Neural cell (in vitro differentiated cells): ENCODE data around the gene SMIM14. TPM values are rescaled to one million over a fixed set of nuclear protein-coding genes. Genes with fewer than 3 reads are reported as not detected.

ENCODE experiments used
- H2AFZ ChIP-seq: fragments of 200-600, 300-800 bp; sonication (generic), shearing (Covaris generic); 2 replicates; pipeline ENCODE4 v1.6.0; 2014; ENCODE audit warnings: low read depth, mild to moderate bottlenecking, antibody characterized with exemption, low read length, moderate library complexity
- H3F3A ChIP-seq: fragments of 200-600 bp; shearing (Covaris generic); 2 replicates; pipeline ENCODE4 v1.6.1; 2016; ENCODE audit warnings: mild to moderate bottlenecking, moderate library complexity, mixed read lengths, antibody characterized with exemption, low read length; ENCODE audit not compliant: insufficient read depth, poor library complexity, severe bottlenecking
- H3K27ac ChIP-seq: fragments of 200-600, 300-800 bp; sonication (generic), shearing (Covaris generic); 2 replicates; pipeline ENCODE4 v1.5.1; 2014; ENCODE audit warnings: mild to moderate bottlenecking, low read length, moderate library complexity
- H3K27me3 ChIP-seq: fragments of 300-800, 200-600 bp; sonication (generic), shearing (Covaris generic); 2 replicates; pipeline ENCODE4 v1.6.0; 2014; ENCODE audit warnings: mild to moderate bottlenecking, low read depth, low read length, moderate library complexity; ENCODE audit not compliant: insufficient read depth
- H3K36me3 ChIP-seq: fragments of 300-800, 200-600 bp; sonication (generic), shearing (Covaris generic); 2 replicates; pipeline ENCODE4 v1.5.1; 2014; ENCODE audit warnings: mild to moderate bottlenecking, antibody characterized with exemption, low read length, moderate library complexity; ENCODE audit not compliant: insufficient read depth
- H3K4me2 ChIP-seq: fragments of 300-800, 200-600 bp; sonication (generic), shearing (Covaris generic); 2 replicates; pipeline ENCODE4 v1.6.0; 2014; ENCODE audit warnings: mild to moderate bottlenecking, low read length
- H3K4me3 ChIP-seq: fragments of 300-800, 200-600 bp; sonication (generic), shearing (Covaris generic); 2 replicates; pipeline ENCODE4 v1.5.1; 2014; ENCODE audit warnings: mild to moderate bottlenecking, low read length, moderate library complexity
- H3K79me2 ChIP-seq: fragments of 200-600 bp; shearing (Covaris generic); replicated peaks from 2 replicates; pipeline ENCODE4 v1.6.0; 2014; ENCODE audit warnings: mild to moderate bottlenecking, low read length, moderate library complexity; ENCODE audit not compliant: insufficient read depth
- H3K9ac ChIP-seq: fragments of 300-800, 200-600 bp; sonication (generic), shearing (Covaris generic); 2 replicates; pipeline ENCODE4 v1.6.1; 2016; ENCODE audit warnings: mild to moderate bottlenecking, low read length, mixed read lengths
- H3K9me2 ChIP-seq: fragments of 200-600 bp; shearing (Covaris generic); 2 replicates; pipeline ENCODE4 v1.6.1; 2016; ENCODE audit warnings: mild to moderate bottlenecking, low read length, mixed read lengths; ENCODE audit not compliant: insufficient read depth
- H3K9me3 ChIP-seq: fragments of 200-600, 300-800 bp; sonication (generic), shearing (Covaris generic); 2 replicates; pipeline ENCODE4 v1.6.1; 2016; ENCODE audit warnings: mild to moderate bottlenecking, mixed run types, low read length, moderate library complexity, mixed read lengths
- H4K20me1 ChIP-seq: fragments of 200-600 bp; shearing (Covaris generic); 2 replicates; pipeline ENCODE4 v1.6.1; 2016; ENCODE audit warnings: mild to moderate bottlenecking, mixed run types; ENCODE audit not compliant: insufficient read depth
- CTCF ChIP-seq: fragments of 450-650 bp; IDR thresholded peaks from 2 replicates; pipeline ENCODE4 v1.5.1; 2014; ENCODE audit warnings: antibody characterized with exemption, mild to moderate bottlenecking, moderate library complexity; ENCODE audit not compliant: poor library complexity, severe bottlenecking
- EP300 ChIP-seq: fragments of 450-650 bp; conservative IDR thresholded peaks from 2 replicates; pipeline ENCODE4 v1.6.1; 2014; ENCODE audit warnings: antibody characterized with exemption, mild to moderate bottlenecking, moderate library complexity; ENCODE audit not compliant: poor library complexity, severe bottlenecking
- EZH2 ChIP-seq: fragments of 200-600, 300-800 bp; shearing (Covaris generic), sonication (generic); IDR thresholded peaks from 2 replicates; pipeline ENCODE4 v1.6.1; 2014; ENCODE audit warnings: antibody characterized with exemption, low read length, borderline replicate concordance, mild to moderate bottlenecking; ENCODE audit not compliant: insufficient read depth, poor library complexity, severe bottlenecking
- MXI1 ChIP-seq: fragments of 450-650 bp; conservative IDR thresholded peaks from 2 replicates; pipeline ENCODE4 v1.6.1; 2014; ENCODE audit warnings: antibody characterized with exemption, mild to moderate bottlenecking; ENCODE audit not compliant: poor library complexity, severe bottlenecking
- POLR2AphosphoS5 ChIP-seq: IDR thresholded peaks from 2 replicates; pipeline ENCODE4 v1.6.1; 2012
- RAD21 ChIP-seq: fragments of 450-650 bp; conservative IDR thresholded peaks from 2 replicates; pipeline ENCODE4 v1.6.1; 2014; ENCODE audit warnings: antibody characterized with exemption, mild to moderate bottlenecking, moderate library complexity
- REST ChIP-seq: IDR thresholded peaks from 2 replicates; pipeline ENCODE4 v1.6.1; 2012; ENCODE audit warnings: borderline replicate concordance
- SMC3 ChIP-seq: fragments of 450-650 bp; conservative IDR thresholded peaks from 2 replicates; pipeline ENCODE4 v1.6.1; 2014; ENCODE audit warnings: antibody characterized with exemption, mild to moderate bottlenecking, moderate library complexity; ENCODE audit not compliant: poor library complexity
- TAF1 ChIP-seq: IDR thresholded peaks from 2 replicates; pipeline ENCODE4 v1.6.1; 2012; ENCODE audit warnings: low read depth
- polyA plus RNA-seq: library from polyadenylated mRNA; depleted of rRNA; stranded (reverse); fragments of >200 nt; gene quantifications from 2 replicates; pipeline ENCODE4 v1.2.3, GENCODE V29; 2014

The SMIM14 gene
- polyA plus RNA-seq, 1 donor from 2014 or later, result 55.6 TPM

- no peak overlapping the region for H2AFZ ChIP-seq
- no peaks in the 10 kb centered on the region for H3K9me2 ChIP-seq
- TF ChIP-seq RAD21 (no peak), REST (no peak), SMC3 (no peak), EZH2 (no peak), MXI1 (no peak), EP300 (no peak), CTCF (no peak), TAF1 (no peak), POLR2AphosphoS5 (no peak)
- H3K9ac ChIP-seq, result no peak overlapping the region
- H3F3A ChIP-seq, result no peaks in the 10 kb centered on the region
- no peaks in the 10 kb centered on the region for H3K36me3 ChIP-seq
- H3K4me2 ChIP-seq, result no peak overlapping the region
- H4K20me1 ChIP-seq, result no peaks in the 10 kb centered on the region
- no peak overlapping the region for H3K4me3 ChIP-seq
- no peaks in the 10 kb centered on the region for H3K9me3 ChIP-seq
- H3K79me2 ChIP-seq, result no peaks in the 10 kb centered on the region
- no peaks in the 10 kb centered on the region for H3K27me3 ChIP-seq
- H3K27ac ChIP-seq, result no peak overlapping the region
These were observed 75.9 kb downstream of the SMIM14 start for GRCh38 chr4:39562792-39563191.

GRCh38 chr4:39559626-39560025 is 79.0 kb downstream of the SMIM14 start:
- H4K20me1 ChIP-seq, result no peaks in the 10 kb centered on the region
- H3K9ac ChIP-seq, result no peak overlapping the region
- H3F3A ChIP-seq, result no peaks in the 10 kb centered on the region
- no peak overlapping the region for H3K27ac ChIP-seq
- H3K9me2 ChIP-seq, result no peaks in the 10 kb centered on the region
- H3K9me3 ChIP-seq, result no peaks in the 10 kb centered on the region
- no peak overlapping the region for H3K4me3 ChIP-seq
- no peaks in the 10 kb centered on the region for H3K27me3 ChIP-seq
- no peaks in the 10 kb centered on the region for H3K79me2 ChIP-seq
- H2AFZ ChIP-seq, result no peak overlapping the region
- no peak overlapping the region for H3K4me2 ChIP-seq
- no peak for TF ChIP-seq RAD21
- no peaks in the 10 kb centered on the region for H3K36me3 ChIP-seq

GRCh38 chr4:39555472-39555871 is 83.2 kb downstream of the SMIM14 start:
- no peak overlapping the region for H3K9ac ChIP-seq
- H2AFZ ChIP-seq, result no peak overlapping the region
- no peaks in the 10 kb centered on the region for H4K20me1 ChIP-seq
- H3K9me2 ChIP-seq, result no peaks in the 10 kb centered on the region
- no peaks in the 10 kb centered on the region for H3K36me3 ChIP-seq
- H3K27me3 ChIP-seq, result no peaks in the 10 kb centered on the region
- H3K4me2 ChIP-seq, result no peak overlapping the region
- H3K4me3 ChIP-seq, result no peak overlapping the region
- TF ChIP-seq MXI1 (no peak), SMC3 (no peak), CTCF (no peak), REST (no peak), EZH2 (no peak), POLR2AphosphoS5 (no peak), EP300 (no peak), TAF1 (no peak), RAD21 (no peak)
- no peaks in the 10 kb centered on the region for H3K79me2 ChIP-seq
- H3F3A ChIP-seq, result no peaks in the 10 kb centered on the region
- no peaks in the 10 kb centered on the region for H3K9me3 ChIP-seq
- no peak overlapping the region for H3K27ac ChIP-seq
